Measurements from ENCODE around the gene KIR2DL3. TPM values are rescaled to one million over a fixed set of nuclear protein-coding genes. Genes with fewer than 3 reads are reported as not detected.
"Not testable (repeated sequence)": the region's sequence is repeated elsewhere in the genome, so short reads cannot be mapped to it uniquely, and the experiment has no call there.

The KIR2DL3 gene
- total RNA-seq, 1 experiment from 2014 or later: not detected

- not testable (repeated sequence) for H3K4ac ChIP-seq (ENCODE audit: low read depth, low read length); H2AK5ac ChIP-seq (ENCODE audit: insufficient read length, low read length); H2BK20ac ChIP-seq (ENCODE audit: low read depth, low read length, poor library complexity, severe bottlenecking); H2BK15ac ChIP-seq (ENCODE audit: low read depth, low read length); H3K9ac ChIP-seq (ENCODE audit: extremely low read depth, insufficient read length, low read length); H4K91ac ChIP-seq (ENCODE audit: insufficient read length, low read depth, low read length); H3K14ac ChIP-seq (ENCODE audit: insufficient read depth, low read length); H3K4me1 Mint-ChIP-seq; H3K27me3 Mint-ChIP-seq (ENCODE audit: low read depth); H3K27ac ChIP-seq (ENCODE audit: insufficient read length, low read depth, low read length); H3K79me1 ChIP-seq (ENCODE audit: insufficient read depth, low read depth, low read length, poor library complexity, severe bottlenecking); H4K8ac ChIP-seq (replicated peaks; ENCODE audit: insufficient read length, low read depth, low read length); H3K27ac Mint-ChIP-seq; H3K18ac ChIP-seq (ENCODE audit: insufficient read length, low read depth, low read length); H4K5ac ChIP-seq (ENCODE audit: insufficient read length, low read depth, low read length); H2BK12ac ChIP-seq (ENCODE audit: insufficient read length, low read depth, low read length); H3K27me3 ChIP-seq (ENCODE audit: insufficient read depth, low read length); H3K4me1 ChIP-seq (ENCODE audit: insufficient read depth, low read length); H3K23ac ChIP-seq (ENCODE audit: insufficient read length, low read depth, low read length); H3K4me3 Mint-ChIP-seq; H2BK120ac ChIP-seq (ENCODE audit: low read depth, low read length, poor library complexity, severe bottlenecking); DNase-seq; H4K20me1 ChIP-seq (ENCODE audit: control insufficient read depth, insufficient read depth, insufficient read length); H2AFZ ChIP-seq (ENCODE audit: low read length); H3K56ac ChIP-seq (ENCODE audit: insufficient read length, low read depth, low read length); H3T11ph ChIP-seq (ENCODE audit: low read length); H3K4me2 ChIP-seq (ENCODE audit: insufficient read depth, insufficient read length, low read length); H3K23me2 ChIP-seq (ENCODE audit: insufficient read length, low read depth, low read length, poor library complexity, severe bottlenecking); H2BK5ac ChIP-seq (ENCODE audit: insufficient read length, low read length); H3K79me2 ChIP-seq (ENCODE audit: insufficient read depth, low read length)
- Mint-ChIP-seq H3K36me3 (ENCODE audit: insufficient read depth in 1 of 3, low read depth in 3 of 3) (peaks cover 14 to 36% (median 16%) of the 10 kb centered on the region in 3 experiments; a peak in 6 of 7 replicates), H3K9me3 (peaks cover 87 to 89% of the 10 kb centered on the region in 2 experiments)
- WGBS (ENCODE audit: extremely low coverage, insufficient read length, low lambda C conversion rate): no CpG with 5 or more reads among the region's 5 CpGs
- peaks cover 42% of the 10 kb centered on the region for H3K9me3 ChIP-seq (ENCODE audit: control insufficient read depth, low read depth, low read length)
Observed at GRCh38 chr19:54744080-54744479, 5.8 kb downstream of the KIR2DL3 start.

GRCh38 chr19:54747614-54748322 lies 9.5 kb downstream of the KIR2DL3 start:
- not testable (repeated sequence) for DNase-seq; H3K4me1 Mint-ChIP-seq; H3K4me1 ChIP-seq (ENCODE audit: insufficient read depth, low read length); H3K27me3 ChIP-seq (ENCODE audit: insufficient read depth, low read length); H3K9ac ChIP-seq (ENCODE audit: extremely low read depth, insufficient read length, low read length); H4K8ac ChIP-seq (replicated peaks; ENCODE audit: insufficient read length, low read depth, low read length); H2BK12ac ChIP-seq (ENCODE audit: insufficient read length, low read depth, low read length); H3K4me3 Mint-ChIP-seq; H3T11ph ChIP-seq (ENCODE audit: low read length); H2BK15ac ChIP-seq (ENCODE audit: low read depth, low read length); H2AFZ ChIP-seq (ENCODE audit: low read length); H3K27me3 Mint-ChIP-seq (ENCODE audit: low read depth); H3K56ac ChIP-seq (ENCODE audit: insufficient read length, low read depth, low read length); H3K18ac ChIP-seq (ENCODE audit: insufficient read length, low read depth, low read length); H3K14ac ChIP-seq (ENCODE audit: insufficient read depth, low read length); H2BK20ac ChIP-seq (ENCODE audit: low read depth, low read length, poor library complexity, severe bottlenecking); H2BK5ac ChIP-seq (ENCODE audit: insufficient read length, low read length); H3K4ac ChIP-seq (ENCODE audit: low read depth, low read length); H3K27ac ChIP-seq (ENCODE audit: insufficient read length, low read depth, low read length); H4K91ac ChIP-seq (ENCODE audit: insufficient read length, low read depth, low read length); H3K23me2 ChIP-seq (ENCODE audit: insufficient read length, low read depth, low read length, poor library complexity, severe bottlenecking); H4K20me1 ChIP-seq (ENCODE audit: control insufficient read depth, insufficient read depth, insufficient read length); H3K23ac ChIP-seq (ENCODE audit: insufficient read length, low read depth, low read length); H3K27ac Mint-ChIP-seq; H3K4me2 ChIP-seq (ENCODE audit: insufficient read depth, insufficient read length, low read length); H2AK5ac ChIP-seq (ENCODE audit: insufficient read length, low read length); H3K79me2 ChIP-seq (ENCODE audit: insufficient read depth, low read length); H3K79me1 ChIP-seq (ENCODE audit: insufficient read depth, low read depth, low read length, poor library complexity, severe bottlenecking); H4K5ac ChIP-seq (ENCODE audit: insufficient read length, low read depth, low read length); H2BK120ac ChIP-seq (ENCODE audit: low read depth, low read length, poor library complexity, severe bottlenecking)
- no CpG with 5 or more reads among the region's 9 CpGs for WGBS (ENCODE audit: extremely low coverage, insufficient read length, low lambda C conversion rate)
- peaks cover 35% of the 10 kb centered on the region for H3K9me3 ChIP-seq (ENCODE audit: control insufficient read depth, low read depth, low read length)
- H3K36me3 Mint-ChIP-seq (ENCODE audit: insufficient read depth in 1 of 3, low read depth in 3 of 3): peaks cover 7 to 39% (median 12%) of the 10 kb centered on the region in 3 experiments; a peak in 6 of 7 replicates
- peaks cover 83 to 86% of the 10 kb centered on the region in 2 experiments for H3K9me3 Mint-ChIP-seq

Measured in H9 (cell line).